Endothelial cell (in vitro differentiated cells): ENCODE measurements around the gene MYO1G. TPM values are rescaled to one million over a fixed set of nuclear protein-coding genes. Genes with fewer than 3 reads are reported as not detected.

Experiments
- DNase-seq: peaks from one replicate; pipeline ENCODE4 v3.0.0; 2021; ENCODE audit warnings: low spot score
- H3K27ac Mint-ChIP-seq: one replicate; pipeline ENCODE4 v1.8.0; 2021; ENCODE audit warnings: mixed read lengths, inconsistent platforms; ENCODE audit not compliant: unreplicated experiment
- H3K27me3 Mint-ChIP-seq: one replicate; pipeline ENCODE4 v1.8.0; 2021; ENCODE audit warnings: mild to moderate bottlenecking, moderate library complexity, mixed read lengths, inconsistent platforms; ENCODE audit not compliant: unreplicated experiment
- H3K36me3 Mint-ChIP-seq: one replicate; pipeline ENCODE4 v1.8.0; 2021; ENCODE audit warnings: mild to moderate bottlenecking, low read depth, mixed read lengths, inconsistent platforms; ENCODE audit not compliant: unreplicated experiment
- H3K4me1 Mint-ChIP-seq: one replicate; pipeline ENCODE4 v1.8.0; 2021; ENCODE audit warnings: mild to moderate bottlenecking, mixed read lengths, inconsistent platforms; ENCODE audit not compliant: unreplicated experiment
- H3K4me3 Mint-ChIP-seq: one replicate; pipeline ENCODE4 v1.8.0; 2021; ENCODE audit warnings: mild to moderate bottlenecking, mixed read lengths, inconsistent platforms; ENCODE audit not compliant: unreplicated experiment
- H3K9me3 Mint-ChIP-seq: one replicate; pipeline ENCODE4 v1.8.0; 2021; ENCODE audit warnings: mixed read lengths, inconsistent platforms; ENCODE audit not compliant: unreplicated experiment
- CTCF ChIP-seq: fragments of 200-600 bp; sonication (generic); IDR thresholded peaks from one replicate; pipeline ENCODE4 v1.5.0; 2021; ENCODE audit warnings: antibody characterized with exemption; ENCODE audit not compliant: unreplicated experiment
- total RNA-seq: library from RNA; stranded (reverse); fragmentation: NEBNext Ultra II Directional; extraction: Animal tissue kit (Norgen Biotek cat#: 25700); gene quantifications from one replicate; pipeline ENCODE4 v1.2.1, GENCODE V29; 2021; ENCODE audit not compliant: unreplicated experiment

The MYO1G gene
- total RNA-seq, 1 donor from 2014 or later: 0.13 TPM

DNA sequence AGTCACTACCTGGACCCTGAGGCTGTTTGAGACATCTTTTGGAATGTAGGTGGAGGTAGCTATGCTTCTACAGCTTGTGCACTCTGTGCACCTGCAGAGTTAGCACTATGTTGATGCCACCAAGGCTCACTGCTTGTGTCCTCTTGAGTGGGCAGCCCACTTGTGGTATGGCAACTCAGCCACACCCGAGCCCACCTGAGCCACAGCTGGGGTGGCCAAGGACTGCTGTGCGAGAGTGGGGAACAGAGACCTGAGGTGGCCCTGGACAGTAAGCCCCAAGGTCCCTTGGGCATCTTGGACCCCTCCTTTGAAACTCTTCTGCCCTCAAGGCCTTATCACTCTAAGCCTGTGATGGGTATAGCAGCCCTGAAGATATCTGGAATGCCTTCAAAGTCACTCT is 25.7 kb downstream of the MYO1G start:
- no peak for DNase-seq
- H3K27me3 Mint-ChIP-seq: peaks cover 6% of the 10 kb centered on the region
- TF ChIP-seq CTCF: no peak
- no peak overlapping the region for H3K27ac Mint-ChIP-seq
- H3K4me1 Mint-ChIP-seq: no peaks in the 10 kb centered on the region
- no peaks in the 10 kb centered on the region for H3K9me3 Mint-ChIP-seq
- no peaks in the 10 kb centered on the region for H3K36me3 Mint-ChIP-seq
- no peak overlapping the region for H3K4me3 Mint-ChIP-seq

GRCh38 chr7:44949303-44949702 is 29.5 kb downstream of the MYO1G start:
- Mint-ChIP-seq H3K27me3 (peaks cover 2% of the 10 kb centered on the region), H3K9me3 (no peaks in the 10 kb centered on the region), H3K36me3 (no peaks in the 10 kb centered on the region), H3K4me3 (no peak overlapping the region), H3K27ac (no peak overlapping the region), H3K4me1 (no peaks in the 10 kb centered on the region)
- DNase-seq: no peak
- TF ChIP-seq CTCF: no peak

GRCh38 chr7:44945479-44945878 is 33.3 kb downstream of the MYO1G start:
- Mint-ChIP-seq H3K36me3 (no peaks in the 10 kb centered on the region), H3K4me1 (no peaks in the 10 kb centered on the region), H3K27ac (no peak overlapping the region), H3K27me3 (peaks cover 2% of the 10 kb centered on the region), H3K9me3 (no peaks in the 10 kb centered on the region), H3K4me3 (no peak overlapping the region)
- no peak for TF ChIP-seq CTCF
- no peak for DNase-seq

DNA sequence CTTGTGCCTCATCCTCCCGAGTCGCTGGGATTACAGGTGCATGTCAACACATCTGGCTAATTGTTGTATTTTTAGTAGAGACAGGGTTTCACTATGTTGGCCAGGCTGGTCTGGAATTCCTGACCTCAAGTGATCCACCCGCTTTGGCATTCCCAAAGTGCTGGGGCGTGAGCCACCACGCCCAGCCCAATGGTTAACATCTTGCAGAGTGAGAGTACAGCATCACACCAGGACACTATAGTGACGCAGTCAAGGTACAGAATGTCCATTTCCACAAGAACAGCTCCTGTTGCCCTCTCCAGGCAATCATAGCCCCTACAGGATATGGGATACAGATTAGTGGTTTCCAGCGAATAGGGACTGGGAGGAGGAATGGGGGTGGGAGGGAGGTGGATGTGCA is 34.0 kb downstream of the MYO1G start:
- no peak overlapping the region for H3K27ac Mint-ChIP-seq
- no peaks in the 10 kb centered on the region for H3K4me1 Mint-ChIP-seq
- H3K27me3 Mint-ChIP-seq: peaks cover 2% of the 10 kb centered on the region
- H3K9me3 Mint-ChIP-seq: no peaks in the 10 kb centered on the region
- no peak for DNase-seq
- TF ChIP-seq CTCF: no peak
- no peak overlapping the region for H3K4me3 Mint-ChIP-seq
- H3K36me3 Mint-ChIP-seq: no peaks in the 10 kb centered on the region

DNA sequence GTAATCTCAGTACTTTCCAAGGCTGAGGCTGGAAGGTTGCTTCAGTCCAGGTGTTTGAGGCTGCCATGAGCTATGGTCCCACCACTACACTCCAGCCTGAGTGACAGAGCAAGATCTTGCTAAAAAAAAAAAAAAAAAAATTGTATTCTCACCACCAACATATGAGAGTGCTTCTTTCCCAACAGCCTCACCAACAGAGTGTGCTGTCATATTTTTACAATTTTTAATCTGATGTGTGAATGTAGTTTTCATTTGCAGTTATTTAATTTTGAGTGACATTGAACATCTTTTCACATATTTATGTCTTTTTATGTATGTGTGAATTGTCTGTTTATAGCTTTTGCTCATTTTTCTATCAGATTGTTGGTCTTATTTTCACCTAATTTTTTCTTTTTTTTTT is 35.2 kb downstream of the MYO1G start:
- no peak for TF ChIP-seq CTCF
- peaks cover 3% of the 10 kb centered on the region for H3K4me1 Mint-ChIP-seq
- H3K9me3 Mint-ChIP-seq: no peaks in the 10 kb centered on the region
- H3K36me3 Mint-ChIP-seq: no peaks in the 10 kb centered on the region
- H3K27ac Mint-ChIP-seq: no peak overlapping the region
- peaks cover 2% of the 10 kb centered on the region for H3K27me3 Mint-ChIP-seq
- DNase-seq: no peak
- no peak overlapping the region for H3K4me3 Mint-ChIP-seq
